HG03442 (cell line): ENCODE results near the gene ALDH1B1.
A peak's percentile ranks its signal among the peaks of the same experiment; 100 is the strongest.
"Not testable (repeated sequence)": the region's sequence is repeated elsewhere in the genome, so short reads cannot be mapped to it uniquely, and the experiment has no call there.

Experiments
- ATAC-seq: cut with Tn5 transposase; IDR thresholded peaks from one replicate; pipeline ENCODE4 v1.9.1; 2021; ENCODE audit warnings: mild to moderate bottlenecking, moderate library complexity; ENCODE audit not compliant: unreplicated experiment

The ALDH1B1 gene

DNA sequence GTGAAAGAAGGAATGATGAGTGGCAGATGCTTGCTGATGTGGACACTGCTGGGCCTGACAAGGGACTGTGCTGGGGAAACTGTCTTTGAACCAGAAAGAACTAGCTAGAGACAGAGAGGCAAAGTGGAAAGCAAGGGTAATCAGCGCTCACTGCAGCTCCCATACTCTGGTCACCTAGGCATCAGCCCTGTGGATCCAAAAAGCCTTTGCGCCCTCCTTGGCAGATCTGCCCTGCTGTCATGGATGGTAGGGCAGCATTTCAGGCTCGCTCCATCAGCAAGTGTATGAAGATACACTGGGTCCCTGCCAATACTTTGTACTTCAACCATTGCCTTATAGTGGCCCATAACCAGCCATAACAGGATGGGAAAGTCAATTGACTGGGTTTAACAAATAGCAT lies 6.6 kb upstream of the ALDH1B1 start:
- no peak for ATAC-seq

DNA sequence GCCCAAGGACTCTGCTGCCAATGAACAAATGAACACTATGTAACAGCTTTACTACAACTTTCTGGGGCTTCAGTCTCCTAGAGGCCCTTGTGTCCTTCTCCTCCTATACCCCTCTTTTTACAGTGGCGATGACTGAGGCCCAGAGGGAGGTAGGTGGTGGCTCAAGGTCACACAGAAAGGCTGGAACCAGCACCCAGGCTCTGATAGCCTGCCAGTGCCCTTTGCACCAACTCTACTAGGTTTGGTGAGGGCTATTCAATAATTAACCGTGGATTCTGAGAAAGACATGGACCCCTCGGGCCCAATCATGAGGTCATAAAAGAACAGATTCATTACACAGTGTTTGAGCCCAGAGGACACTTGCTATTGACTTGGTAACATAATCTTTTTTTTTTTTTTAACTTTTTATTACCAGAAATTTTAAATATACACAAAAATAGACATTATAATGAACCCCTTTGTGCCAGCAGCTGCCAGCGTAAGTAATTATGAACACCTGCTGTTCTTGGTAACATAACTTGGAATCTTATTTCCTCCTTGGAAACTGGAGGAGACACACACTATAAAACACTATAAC lies 6.1 kb upstream of the ALDH1B1 start:
- no peak for ATAC-seq

DNA sequence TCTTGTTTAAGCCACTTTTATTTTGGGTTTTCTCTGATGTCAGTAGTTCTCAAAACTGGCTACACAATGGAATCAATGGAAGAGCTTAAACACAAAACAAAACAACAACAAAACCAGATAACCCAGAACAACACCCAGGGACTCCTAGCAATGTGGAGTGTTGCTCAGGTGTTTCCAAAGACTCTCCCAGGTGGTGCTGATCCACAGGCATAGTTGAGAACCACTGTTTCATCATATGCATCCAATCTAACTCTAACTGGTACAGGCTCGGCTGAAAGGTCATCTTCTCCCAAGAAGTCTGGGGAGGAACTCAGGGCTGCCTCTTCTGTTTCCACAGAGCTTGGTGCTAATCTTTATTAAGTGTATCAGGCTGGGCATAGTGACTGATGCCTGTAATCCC lies 5.4 kb upstream of the ALDH1B1 start:
- no peak for ATAC-seq

DNA sequence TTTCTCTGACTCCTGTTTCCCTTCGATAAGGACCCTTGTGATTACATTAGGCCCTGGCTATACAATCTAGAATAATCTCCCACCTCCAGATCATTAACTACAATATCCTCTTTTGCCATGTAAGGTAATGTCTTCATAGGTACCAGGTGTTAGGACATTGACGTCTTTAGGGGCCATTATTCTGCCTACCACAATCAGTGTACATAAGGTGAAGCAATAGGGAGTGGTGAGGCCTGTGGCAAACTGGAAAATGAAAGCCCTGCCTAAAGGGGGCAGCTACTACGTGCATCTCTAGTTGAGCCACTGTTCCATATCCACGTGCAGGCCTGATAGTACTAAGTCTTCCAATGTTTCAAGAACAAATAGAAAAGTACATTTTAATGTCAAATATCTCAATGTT lies 4.8 kb upstream of the ALDH1B1 start:
- ATAC-seq, result no peak

DNA sequence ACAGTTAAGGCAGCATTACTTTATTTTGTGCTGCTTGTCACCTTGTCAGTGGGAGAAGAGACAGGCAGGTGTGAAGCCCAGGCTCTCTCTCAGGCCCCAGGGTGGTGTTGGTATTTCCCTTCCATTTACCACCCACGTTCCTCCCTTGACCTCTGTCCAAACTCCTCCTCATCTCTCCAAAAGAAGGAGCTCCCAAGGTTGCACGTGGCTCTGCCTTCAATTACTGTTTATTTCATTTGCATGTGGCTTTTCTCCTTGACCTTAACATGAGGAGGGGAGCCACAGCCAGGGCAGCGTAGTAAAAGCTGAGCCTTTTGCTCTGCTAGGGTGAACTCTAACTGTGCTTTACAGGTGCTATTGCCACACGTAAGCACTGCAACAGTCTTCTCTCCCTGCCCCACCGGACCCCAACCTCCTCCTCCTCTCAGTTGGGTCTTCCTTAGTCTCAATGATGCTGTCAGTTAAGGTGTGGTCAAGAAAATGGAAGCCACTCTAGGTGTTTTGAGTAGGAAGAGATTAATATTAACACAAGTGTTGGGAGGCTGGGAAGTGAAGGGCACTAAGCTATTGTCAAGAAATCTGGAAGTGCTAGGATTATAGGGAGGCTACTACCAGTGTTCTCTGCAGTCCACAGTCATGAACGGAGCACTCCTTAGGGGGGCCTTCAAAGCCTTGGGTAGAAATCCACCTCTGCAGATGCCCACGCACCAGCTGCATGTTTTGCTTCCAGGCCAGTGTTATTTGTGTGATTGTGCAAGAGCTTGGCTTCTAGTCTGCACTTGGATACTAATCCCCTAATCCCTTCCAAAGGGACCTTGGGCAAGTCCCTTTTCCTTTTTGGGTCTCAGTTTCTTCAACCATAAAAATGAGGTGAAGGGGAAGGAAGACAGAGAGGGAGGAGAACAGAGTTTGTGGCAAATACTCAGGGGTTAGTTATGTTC lies 3.9 kb upstream of the ALDH1B1 start:
- no peak for ATAC-seq

DNA sequence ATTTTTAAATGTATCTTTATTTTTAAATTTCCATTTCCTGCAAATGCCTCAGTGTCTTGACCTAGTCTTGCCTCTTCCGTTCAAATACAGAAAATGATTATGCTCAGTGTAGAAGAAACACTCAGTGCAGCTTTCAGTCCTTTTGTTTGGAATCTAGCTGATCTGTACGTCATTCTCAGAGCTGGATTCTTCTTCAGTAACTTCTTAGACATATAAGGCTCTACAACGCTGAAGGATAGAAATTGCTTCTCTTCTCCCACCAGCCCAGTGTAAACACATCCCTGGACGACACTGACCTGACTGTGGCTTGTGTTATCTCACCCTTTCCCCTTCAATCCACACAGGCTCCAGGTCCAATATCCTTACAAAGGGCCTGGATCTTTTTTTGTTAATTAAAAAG lies 3.2 kb upstream of the ALDH1B1 start:
- no peak for ATAC-seq

DNA sequence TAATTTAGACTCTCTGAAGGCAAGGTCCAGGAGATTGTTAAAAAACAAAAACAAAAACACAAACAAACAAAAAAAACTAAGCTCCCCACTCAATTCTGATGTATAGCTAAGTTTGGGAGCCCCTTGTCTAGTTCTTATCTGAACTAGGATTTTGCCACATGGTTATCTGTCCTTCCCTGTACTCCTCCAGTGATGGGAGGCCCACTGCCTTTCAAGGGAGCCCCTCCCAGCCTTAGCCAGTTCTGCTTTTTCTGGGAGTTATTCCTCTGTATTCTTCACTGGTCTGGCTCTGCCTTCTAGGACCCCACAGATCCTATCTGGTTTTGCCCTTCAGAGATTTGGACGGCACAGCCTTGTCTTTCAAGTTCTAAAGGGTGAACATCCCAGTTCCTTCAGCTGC lies 2.1 kb upstream of the ALDH1B1 start:
- ATAC-seq, result no peak

DNA sequence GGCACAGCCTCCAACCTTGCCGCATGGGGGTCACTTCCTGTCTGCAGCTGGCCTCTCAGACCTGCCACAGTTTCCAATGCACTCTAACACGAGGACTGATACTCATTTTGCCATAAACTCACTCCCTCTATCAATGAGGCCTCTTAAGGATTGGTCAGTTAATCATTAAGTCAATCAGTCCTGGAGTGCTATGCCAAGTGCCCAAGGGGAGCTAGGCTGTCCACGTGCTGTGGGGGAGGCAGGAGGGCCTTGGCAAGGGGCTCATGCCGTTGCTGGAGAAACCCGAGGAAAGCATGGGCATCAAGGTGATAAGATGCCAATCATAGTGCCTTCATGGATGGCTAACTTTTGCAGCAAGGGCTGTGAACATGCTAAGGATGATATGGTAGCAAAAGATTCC lies 1.7 kb upstream of the ALDH1B1 start:
- no peak for ATAC-seq

DNA sequence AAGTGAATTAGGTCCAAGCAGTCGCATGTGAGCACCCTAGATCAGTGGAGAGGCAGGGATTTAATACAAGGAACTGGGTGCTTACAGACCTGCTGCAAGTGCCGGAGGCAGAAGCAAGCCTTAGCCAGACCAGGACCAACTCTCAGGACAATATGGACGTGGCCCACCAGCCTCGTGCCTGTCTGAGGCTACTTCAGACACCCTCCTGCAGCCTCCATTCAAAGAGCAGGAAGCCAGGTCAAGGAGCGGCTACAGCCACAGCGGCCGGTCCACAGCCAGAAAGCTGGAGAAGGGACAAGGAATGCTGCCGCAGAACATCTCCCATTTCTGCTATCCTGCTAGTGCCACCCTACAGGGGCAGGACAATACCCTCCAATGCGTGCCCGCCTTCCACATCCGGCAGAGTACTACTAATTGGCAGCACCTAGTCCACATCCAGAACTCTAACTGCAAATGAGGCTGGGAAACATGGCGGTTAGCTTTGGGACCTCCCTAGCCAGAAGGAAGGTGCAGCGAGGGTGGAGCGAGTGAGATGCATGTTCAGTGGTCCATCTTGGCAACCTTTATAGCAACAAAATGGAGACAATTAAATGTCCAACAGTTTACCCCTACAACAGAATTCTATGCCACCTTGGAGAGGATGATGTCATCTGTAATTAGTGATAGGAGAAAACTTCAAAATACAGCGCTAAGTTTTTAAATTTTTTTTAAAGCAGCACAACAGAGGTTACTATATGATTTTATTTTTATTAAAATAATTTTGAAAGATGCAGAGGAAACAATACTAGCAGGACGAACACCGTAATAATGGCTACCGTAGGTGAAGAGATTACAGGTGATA lies 1.0 kb upstream of the ALDH1B1 start:
- no peak for ATAC-seq

DNA sequence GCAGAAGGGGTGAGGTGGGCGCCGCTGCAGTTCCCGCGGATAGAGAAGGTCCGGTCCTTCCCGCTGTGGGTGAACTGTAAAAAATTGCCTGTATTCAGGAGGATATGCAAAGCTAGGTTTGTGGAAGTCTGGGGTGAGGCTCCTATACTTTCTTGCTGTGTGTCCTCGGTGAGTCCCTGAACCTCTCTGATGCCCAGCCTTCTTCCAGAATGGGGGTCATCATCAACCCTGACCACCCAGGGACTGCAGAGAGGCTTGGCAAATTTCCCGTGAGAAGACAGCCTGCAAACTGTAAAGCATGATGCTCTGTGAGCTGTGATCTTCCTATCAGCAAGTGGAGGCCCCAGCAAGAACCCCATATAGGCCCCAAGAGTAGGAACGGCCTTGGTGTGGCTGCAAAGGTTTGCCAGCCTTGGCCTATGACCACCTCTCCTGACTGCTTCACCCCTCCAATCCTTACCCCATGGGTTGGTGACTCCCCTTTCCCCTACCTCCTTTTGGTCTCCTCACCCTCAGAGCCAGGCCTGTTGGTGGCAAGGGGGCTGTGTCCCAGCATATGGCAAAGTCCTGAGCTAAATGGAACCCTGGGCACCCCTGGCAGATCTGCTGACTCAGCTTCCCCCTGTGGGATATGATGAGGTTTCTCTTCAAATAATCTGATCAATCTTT lies 760 bp downstream of the ALDH1B1 start:
- no peak for ATAC-seq

DNA sequence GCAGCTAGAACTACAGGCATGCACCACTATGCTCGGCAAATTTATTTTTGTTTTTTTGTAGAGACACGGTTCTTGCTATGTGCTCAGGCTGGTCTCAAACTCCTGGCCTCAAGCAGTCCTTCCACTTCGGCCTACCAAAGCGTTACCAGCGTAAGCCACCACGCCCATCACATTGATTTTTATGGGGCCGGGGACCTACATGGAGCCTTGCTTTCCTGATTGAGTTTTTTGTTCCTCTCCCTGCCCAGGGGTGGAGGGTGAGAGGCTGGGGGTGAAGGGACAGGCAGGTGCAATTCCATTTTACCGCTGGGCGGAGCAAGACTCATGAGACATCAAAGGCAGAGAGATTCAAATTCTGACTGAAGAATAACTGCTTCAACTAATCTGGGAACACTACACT lies 1.9 kb downstream of the ALDH1B1 start:
- ATAC-seq, result no peak

DNA sequence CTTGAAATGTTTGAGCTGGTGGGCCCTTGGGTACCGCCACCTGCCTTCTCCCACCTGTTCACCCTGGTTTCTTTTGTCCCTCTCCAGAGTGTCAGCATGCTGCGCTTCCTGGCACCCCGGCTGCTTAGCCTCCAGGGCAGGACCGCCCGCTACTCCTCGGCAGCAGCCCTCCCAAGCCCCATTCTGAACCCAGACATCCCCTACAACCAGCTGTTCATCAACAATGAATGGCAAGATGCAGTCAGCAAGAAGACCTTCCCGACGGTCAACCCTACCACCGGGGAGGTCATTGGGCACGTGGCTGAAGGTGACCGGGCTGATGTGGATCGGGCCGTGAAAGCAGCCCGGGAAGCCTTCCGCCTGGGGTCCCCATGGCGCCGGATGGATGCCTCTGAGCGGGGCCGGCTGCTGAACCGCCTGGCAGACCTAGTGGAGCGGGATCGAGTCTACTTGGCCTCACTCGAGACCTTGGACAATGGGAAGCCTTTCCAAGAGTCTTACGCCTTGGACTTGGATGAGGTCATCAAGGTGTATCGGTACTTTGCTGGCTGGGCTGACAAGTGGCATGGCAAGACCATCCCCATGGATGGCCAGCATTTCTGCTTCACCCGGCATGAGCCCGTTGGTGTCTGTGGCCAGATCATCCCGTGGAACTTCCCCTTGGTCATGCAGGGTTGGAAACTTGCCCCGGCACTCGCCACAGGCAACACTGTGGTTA lies 3.3 kb downstream of the ALDH1B1 start:
- ATAC-seq, result no peak

DNA sequence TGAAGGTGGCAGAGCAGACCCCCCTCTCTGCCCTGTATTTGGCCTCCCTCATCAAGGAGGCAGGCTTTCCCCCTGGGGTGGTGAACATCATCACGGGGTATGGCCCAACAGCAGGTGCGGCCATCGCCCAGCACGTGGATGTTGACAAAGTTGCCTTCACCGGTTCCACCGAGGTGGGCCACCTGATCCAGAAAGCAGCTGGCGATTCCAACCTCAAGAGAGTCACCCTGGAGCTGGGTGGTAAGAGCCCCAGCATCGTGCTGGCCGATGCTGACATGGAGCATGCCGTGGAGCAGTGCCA lies 3.8 kb downstream of the ALDH1B1 start:
- ATAC-seq, result no peak

DNA sequence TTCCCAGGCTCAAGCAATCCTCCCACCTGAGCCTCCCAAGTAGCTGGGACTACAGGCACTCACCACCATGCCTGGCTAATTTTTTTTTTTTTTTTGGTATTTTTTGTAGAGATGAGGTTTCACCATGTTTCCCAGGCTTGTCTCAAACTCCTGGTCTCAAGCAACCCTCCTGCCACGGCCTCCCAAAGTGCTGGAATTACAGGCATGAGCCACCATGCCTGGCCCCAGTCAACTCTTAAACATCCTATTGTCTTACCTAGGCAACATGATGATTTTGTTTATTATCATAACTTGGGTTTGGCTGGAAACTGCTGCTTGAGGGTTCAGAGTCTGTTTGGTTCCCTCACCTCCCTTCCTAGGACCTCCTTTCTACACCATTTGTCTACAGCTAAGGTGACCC lies 6.7 kb downstream of the ALDH1B1 start:
- ATAC-seq, result not testable (repeated sequence)

DNA sequence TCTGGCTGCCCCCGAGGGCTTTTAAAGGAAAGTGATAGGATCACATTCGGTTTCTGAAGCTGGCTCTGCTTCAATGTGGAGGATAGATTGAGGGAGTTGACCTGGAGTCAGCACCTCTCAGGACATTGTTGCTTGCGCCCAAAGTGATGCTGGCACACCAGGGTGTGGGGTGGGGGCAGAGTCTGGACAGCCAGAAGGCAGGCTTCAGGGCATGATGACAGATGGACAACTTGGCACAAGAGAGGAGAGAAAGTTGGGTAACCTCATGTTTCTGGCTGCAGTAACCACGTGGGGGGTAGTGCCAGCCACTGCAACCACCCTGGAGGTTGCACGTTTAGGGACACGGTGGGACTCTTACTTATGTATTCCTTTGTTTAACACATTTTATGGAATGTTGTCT lies 9.5 kb downstream of the ALDH1B1 start:
- ATAC-seq, result no peak

DNA sequence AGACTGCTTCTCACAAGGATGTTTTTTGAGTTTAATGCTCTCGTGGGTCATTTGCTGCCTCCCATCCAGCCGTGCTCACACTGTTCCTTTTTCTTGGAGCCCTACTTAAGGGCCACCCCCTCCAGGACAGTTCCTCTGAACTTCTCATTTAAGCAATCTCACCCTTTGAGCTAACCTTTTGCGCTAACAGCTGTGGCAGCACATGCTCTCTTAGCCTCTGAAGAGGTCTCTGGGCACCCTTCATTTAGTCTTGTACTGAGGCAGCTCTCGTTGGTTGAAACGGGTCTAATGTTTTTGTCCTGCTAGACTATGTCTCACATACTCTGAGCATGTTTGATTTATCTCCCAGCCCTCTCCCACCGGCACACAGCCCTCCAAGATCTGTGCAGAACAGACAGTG lies 11.8 kb downstream of the ALDH1B1 start:
- ATAC-seq, result no peak

DNA sequence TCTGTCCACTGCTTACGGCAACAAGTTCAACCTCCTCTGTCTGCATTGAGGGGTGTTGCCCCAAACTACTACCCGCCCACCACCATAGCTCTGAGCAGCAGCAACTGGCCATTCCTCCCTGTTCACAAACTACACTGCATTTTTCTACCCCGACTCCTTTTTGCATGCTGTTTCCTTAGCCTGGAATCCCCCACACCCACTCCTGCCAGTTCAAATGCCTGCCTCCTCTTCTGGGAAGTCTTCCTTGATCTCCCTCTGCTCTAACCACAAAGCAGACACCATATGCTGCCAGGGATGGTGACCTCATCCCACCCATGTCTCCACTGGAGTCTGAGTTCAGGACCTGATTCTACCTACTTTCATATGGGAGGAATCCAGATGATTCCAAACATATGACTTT lies 13.3 kb downstream of the ALDH1B1 start:
- no peak for ATAC-seq

DNA sequence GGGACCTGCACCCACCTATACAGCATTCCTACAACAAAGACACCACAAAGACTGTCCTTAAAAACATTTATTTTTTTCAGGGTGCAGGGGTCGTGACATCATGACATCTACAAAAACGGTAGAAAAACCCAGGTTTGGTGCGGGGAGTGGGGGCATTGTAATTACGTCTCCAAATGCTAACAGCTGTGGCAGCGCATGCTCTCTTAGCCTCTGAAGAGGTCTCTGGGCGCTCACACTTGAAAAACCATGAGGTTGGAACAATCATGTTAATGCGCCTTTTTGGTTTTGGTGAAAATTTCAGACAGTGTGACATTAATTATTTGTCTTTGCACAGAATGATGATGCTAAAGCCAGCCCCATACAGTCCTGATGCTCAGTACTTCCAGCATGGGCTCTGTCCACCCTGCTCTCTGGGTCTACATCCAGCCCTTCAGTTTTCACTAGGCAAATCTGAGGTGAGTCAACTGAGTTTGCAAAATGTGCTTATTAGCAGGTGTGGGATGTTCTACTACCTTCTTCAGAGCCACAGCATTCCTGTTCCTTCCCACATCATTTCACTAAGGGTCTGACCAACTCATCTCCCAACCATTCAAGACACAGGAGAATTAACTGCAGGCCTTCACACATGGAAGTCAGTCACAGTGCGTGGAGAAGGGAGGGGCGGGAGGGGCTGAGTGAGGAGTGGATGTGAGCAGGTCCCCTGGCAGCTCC lies 14.1 kb downstream of the ALDH1B1 start:
- ATAC-seq, result no peak

DNA sequence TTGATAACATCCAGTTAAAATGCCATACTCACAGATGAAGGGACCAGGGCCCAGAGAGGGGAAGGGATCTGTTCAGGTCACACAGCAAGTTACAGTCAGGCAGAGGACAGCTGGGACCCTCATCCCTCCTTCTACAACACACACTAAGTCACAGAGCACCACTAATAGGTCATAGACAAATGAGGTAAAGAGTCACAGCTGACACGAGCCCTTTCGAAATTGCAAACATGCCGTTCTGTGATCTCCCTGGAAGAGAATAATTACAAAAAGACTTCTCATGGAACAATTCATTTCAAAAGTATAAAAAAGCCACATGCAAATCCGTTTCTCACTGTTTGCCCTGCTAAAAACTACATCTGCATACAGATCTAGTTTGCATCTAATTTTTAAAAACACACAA lies 16.2 kb downstream of the ALDH1B1 start:
- peak; percentile 62 for ATAC-seq

DNA sequence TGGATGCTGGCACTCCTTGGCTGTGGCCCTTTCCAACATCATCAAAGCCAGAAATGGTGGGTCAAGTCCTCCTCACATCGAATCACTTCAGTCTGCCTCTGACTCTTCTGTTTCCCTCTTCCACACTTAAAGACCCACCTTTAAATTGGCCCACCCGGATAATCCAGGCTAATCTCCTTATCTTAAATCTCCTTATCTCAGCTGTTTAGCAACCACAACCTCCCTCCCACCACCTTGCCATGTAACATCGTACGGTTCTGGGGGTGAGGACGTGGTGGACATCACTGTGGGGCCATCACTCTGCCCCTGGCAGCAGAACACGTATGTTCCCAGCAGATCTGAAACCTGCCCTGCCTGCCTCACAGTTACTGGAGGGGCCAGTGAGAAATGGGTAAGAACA lies 20.2 kb downstream of the ALDH1B1 start:
- ATAC-seq, result no peak
